Spleen (tissue), 7 donors: ENCODE results near the gene XYLT1.

ENCODE experiments used
- CTCF ChIP-seq, 11 experiments: fragments of 200-600 bp in 7 of 11; fragments of 450-650 bp in 4 of 11; sonication (generic) in 4 of 11; IDR thresholded peaks in 8 of 11; conservative IDR thresholded peaks in 3 of 11; 1 replicate in 7 of 11; 2 replicates in 4 of 11; pipeline versions ENCODE4 v1.4.0 to v1.8.0; 2016 to 2021; ENCODE audit warnings: antibody characterized with exemption in 11 of 11, inconsistent platforms in 4 of 11, mild to moderate bottlenecking in 1 of 11
- POLR2A ChIP-seq, 3 donors: fragments of 450-650 bp; IDR thresholded peaks; one replicate each; pipeline ENCODE4 v1.5.1; 2017; ENCODE audit warnings: antibody characterized with exemption in 3 of 3, mild to moderate bottlenecking in 1 of 3
- POLR2AphosphoS5 ChIP-seq, 3 donors: sonication (generic); formaldehyde crosslinking; IDR thresholded peaks; one replicate each; pipeline ENCODE4 v1.5.1; 2017; ENCODE audit warnings: antibody characterized with exemption in 3 of 3
- donor health status: DM: no; HTN: no; CAD: no; lungs with moderate emphysema.
- donor health status: DM: no; HTN: no; CAD: no.
- donor health status: DM: no; HTN: no; CAD: no.

- no peak for TF ChIP-seq POLR2A (IDR thresholded peaks at IDR 0.05)
- TF ChIP-seq CTCF (IDR thresholded peaks at IDR 0.05 in 8 of 11, conservative IDR thresholded peaks at IDR 0.05 in 3 of 11): no peak
- no peak for TF ChIP-seq POLR2AphosphoS5 (IDR thresholded peaks at IDR 0.05)
Measured at GRCh38 chr16:17503331-17503730, 32.6 kb upstream of the XYLT1 start.
